AG04449 (cell line): ENCODE results near the gene RGP1.

ENCODE experiments used
- CTCF ChIA-PET: fragments of 350-600 bp; formaldehyde crosslinking; extraction: SDS; loops from one replicate; lab custom pipeline; 2021; ENCODE audit warnings: antibody characterized with exemption; lab: Yijun Ruan, JAX
- POLR2A ChIA-PET: fragments of 400-600, 350-600 bp; formaldehyde crosslinking; extraction: SDS; loops from one replicate; lab custom pipeline; 2020; ENCODE audit warnings: antibody characterized with exemption, inconsistent platforms; lab: Yijun Ruan, JAX
- DNase-seq: peaks from one replicate; pipeline ENCODE4 v3.0.0-alpha.2; 2010; ENCODE audit warnings: low read depth, low spot score
- H3K4me3 ChIP-seq: 2 replicates; pipeline ENCODE4 v1.5.1; 2011; ENCODE audit warnings: low read depth, mild to moderate bottlenecking, control low read depth, low read length
- TF ChIP-seq, protein P1 (sequence below): IDR thresholded peaks from one replicate; pipeline ENCODE4 v1.5.1; 2011; ENCODE audit warnings: mild to moderate bottlenecking, moderate library complexity, low read length, control low read depth, inconsistent platforms; ENCODE audit not compliant: insufficient read depth; ENCODE audit errors: missing control alignments

The RGP1 gene

DNA sequence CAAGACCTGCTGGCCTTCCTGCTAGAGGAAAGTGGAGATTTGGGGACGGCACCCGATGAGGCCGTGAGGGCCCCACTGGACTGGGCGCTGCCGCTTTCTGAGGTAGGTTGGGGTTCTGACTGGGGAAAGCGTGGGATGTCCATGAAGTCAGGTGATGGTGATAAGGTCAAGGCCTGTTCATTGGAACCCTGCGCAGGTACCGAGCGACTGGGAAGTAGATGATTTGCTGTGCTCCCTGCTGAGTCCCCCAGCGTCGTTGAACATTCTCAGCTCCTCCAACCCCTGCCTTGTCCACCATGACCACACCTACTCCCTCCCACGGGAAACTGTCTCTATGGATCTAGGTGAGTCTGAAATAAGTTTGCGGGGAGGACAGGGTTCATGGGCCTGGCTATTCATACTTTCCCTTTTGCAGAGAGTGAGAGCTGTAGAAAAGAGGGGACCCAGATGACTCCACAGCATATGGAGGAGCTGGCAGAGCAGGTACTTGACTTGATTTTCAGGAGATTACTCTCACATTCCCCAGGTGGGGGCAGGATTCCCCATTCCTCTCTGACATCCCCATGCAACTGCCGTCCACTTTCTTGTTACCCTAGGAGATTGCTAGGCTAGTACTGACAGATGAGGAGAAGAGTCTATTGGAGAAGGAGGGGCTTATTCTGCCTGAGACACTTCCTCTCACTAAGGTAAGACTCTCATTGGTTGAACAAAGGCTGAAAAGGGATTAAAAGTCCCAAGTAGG lies 16.1 kb upstream of the RGP1 start:
- TF ChIP-seq, protein P1, sequence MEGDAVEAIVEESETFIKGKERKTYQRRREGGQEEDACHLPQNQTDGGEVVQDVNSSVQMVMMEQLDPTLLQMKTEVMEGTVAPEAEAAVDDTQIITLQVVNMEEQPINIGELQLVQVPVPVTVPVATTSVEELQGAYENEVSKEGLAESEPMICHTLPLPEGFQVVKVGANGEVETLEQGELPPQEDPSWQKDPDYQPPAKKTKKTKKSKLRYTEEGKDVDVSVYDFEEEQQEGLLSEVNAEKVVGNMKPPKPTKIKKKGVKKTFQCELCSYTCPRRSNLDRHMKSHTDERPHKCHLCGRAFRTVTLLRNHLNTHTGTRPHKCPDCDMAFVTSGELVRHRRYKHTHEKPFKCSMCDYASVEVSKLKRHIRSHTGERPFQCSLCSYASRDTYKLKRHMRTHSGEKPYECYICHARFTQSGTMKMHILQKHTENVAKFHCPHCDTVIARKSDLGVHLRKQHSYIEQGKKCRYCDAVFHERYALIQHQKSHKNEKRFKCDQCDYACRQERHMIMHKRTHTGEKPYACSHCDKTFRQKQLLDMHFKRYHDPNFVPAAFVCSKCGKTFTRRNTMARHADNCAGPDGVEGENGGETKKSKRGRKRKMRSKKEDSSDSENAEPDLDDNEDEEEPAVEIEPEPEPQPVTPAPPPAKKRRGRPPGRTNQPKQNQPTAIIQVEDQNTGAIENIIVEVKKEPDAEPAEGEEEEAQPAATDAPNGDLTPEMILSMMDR: peak; percentile 1
- CTCF ChIA-PET: interaction anchor here (0.6 to 31.2 kb wide), 7 partner anchors 10 to 218 kb away, joined by 3 to 816 read pairs (median 7); partner anchors contain the start of genes ARHGEF39 and TPM2
- peak; percentile 45 for DNase-seq

DNA sequence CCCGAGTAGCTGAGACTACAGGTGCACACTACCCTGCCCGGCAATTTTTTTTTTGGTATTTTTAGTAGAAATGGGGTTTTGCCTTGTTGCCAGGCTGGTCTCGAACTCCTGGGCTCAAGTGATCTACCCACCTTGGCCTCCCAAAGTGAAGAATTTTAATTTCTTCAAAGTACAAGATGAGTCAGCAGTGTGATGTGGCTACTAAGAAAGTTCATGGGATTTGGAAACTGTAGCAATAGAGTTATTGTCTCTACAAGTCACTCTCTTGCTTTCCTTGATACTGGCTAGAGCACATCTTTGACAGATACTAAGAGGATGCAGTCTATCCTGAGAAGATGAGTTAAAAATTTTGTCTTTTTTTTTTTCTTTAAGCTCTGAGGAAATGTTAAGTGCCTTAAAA lies 15.0 kb upstream of the RGP1 start:
- peak overlapping the region; percentile 1; the same call in 1 of the 2 replicates for H3K4me3 ChIP-seq
- ChIA-PET CTCF (interaction anchor here (0.8 to 7.0 kb wide), 7 partner anchors 12 to 177 kb away, joined by 3 to 130 read pairs (median 6); partner anchors contain the start of genes ARHGEF39, GBA2 and RGP1), POLR2A (interaction anchor here (0.5 to 0.6 kb wide), 2 partner anchors 12 to 89 kb away, joined by 3 to 4 read pairs; no protein-coding TSS in a partner anchor)
- DNase-seq: no peak
- TF ChIP-seq, protein P1: no peak

More for the DNA sequence above, 16.1 kb upstream of the RGP1 start:
- POLR2A ChIA-PET: interaction anchor here (1.0 to 9.6 kb wide), 9 partner anchors 9 to 216 kb away, joined by 3 to 325 read pairs (median 5); partner anchors contain the start of genes ARHGEF39, CCDC107, GBA2 and RGP1
- peak overlapping the region; percentile 87 for H3K4me3 ChIP-seq

DNA sequence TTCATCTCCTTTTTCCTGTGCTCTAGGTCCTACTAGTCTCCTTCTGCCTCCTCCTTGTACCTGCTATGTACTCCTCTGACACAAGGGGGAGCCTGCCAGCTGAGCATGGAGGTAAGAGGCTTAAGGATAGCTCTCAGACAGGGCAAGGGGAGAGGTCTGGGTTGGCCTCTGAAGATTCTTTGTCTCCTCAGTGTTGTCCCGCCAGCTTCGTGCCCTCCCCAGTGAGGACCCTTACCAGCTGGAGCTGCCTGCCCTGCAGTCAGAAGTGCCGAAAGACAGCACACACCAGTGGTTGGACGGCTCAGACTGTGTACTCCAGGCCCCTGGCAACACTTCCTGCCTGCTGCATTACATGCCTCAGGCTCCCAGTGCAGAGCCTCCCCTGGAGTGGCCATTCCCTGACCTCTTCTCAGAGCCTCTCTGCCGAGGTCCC lies 12.9 kb upstream of the RGP1 start:
- DNase-seq: no peak
- ChIA-PET CTCF (interaction anchor here (0.6 to 7.0 kb wide), 16 partner anchors 10 to 147 kb away, joined by 3 to 130 read pairs (median 4); partner anchors contain the start of genes GBA2 and RGP1), POLR2A (interaction anchor here (1.0 to 2.0 kb wide), 2 partner anchors 12 to 46 kb away, joined by 3 to 9 read pairs; partner anchors contain the start of genes GBA2 and RGP1)
- TF ChIP-seq, protein P1: peak; percentile 95
- H3K4me3 ChIP-seq: no peak overlapping the region

DNA sequence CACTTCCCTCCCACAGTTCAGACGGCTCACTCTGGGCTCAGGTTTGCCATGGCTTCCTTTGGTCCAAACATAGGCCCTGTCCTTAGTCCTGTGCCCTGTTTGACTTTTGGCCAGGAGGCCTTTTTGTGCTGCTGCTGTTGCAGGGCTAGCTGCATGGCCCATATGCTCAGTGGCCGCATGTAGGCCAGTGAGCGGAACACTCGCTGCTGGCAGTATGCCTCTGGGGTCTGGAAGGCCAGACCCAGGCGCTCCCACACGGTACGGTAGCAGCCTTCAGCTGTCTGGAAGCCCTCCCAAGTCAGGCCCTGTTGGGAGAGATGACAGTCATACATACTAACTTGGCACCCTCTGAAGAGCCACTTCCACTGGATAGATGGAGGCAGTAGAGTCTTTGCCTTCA lies 11.9 kb upstream of the RGP1 start:
- CTCF ChIA-PET: interaction anchor here (1.0 to 7.0 kb wide), 6 partner anchors 9 to 145 kb away, joined by 3 to 130 read pairs (median 6); partner anchors contain the start of genes CCDC107, GBA2, RGP1 and RMRP
- H3K4me3 ChIP-seq: no peak overlapping the region
- POLR2A ChIA-PET: no interaction called here
- no peak for DNase-seq
- TF ChIP-seq, protein P1: no peak

DNA sequence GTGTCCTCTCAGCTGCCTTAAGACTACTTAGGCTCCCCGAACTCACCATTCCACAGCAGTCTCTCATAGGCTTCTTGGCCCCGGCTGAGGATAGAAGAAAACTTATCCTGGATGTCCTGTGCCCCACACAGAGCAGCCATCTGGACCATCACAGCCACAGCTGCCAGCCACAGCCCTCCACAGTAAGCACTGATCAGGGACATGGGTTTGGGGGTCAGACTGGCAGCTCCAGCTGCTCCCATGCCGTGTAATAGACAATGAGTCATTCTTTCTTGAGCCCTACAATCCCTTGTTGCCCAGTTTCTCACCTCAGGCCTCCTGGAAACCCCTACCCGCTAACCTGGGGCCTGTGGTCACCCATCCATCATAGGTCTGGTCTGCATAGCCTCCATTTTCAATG lies 10.9 kb upstream of the RGP1 start:
- no peak overlapping the region for H3K4me3 ChIP-seq
- no peak for DNase-seq
- TF ChIP-seq, protein P1: no peak
- POLR2A ChIA-PET: no interaction called here
- CTCF ChIA-PET: interaction anchor here (0.9 to 7.0 kb wide), 5 partner anchors 8 to 80 kb away, joined by 3 to 130 read pairs (median 4); partner anchors contain the start of genes CCDC107, GBA2, RGP1 and RMRP
